ENCODE measurements around the gene DDT. TPM values are rescaled to one million over a fixed set of nuclear protein-coding genes. Genes with fewer than 3 reads are reported as not detected.
A peak's percentile ranks its signal among the peaks of the same experiment; 100 is the strongest.
"Not testable (repeated sequence)": the region's sequence is repeated elsewhere in the genome, so short reads cannot be mapped to it uniquely, and the experiment has no call there.

The DDT gene
- total RNA-seq (100 to 1,000 TPM; 118 to 226 (median 143) TPM), polyA plus RNA-seq (100 to 1,000 TPM; 179 to 300 TPM)
- long read RNA-seq, donor 1, transcript DDT-202 (3 exons, 713 nt) = major isoform, 57 of 420 reads
- long read RNA-seq, donor 1, partial matches to known transcripts = 359 of 420 reads
- long read RNA-seq, donor 1, other reads (novel, unspliced or antisense) = 1 of 420 reads
- long read RNA-seq, donor 2, transcript DDT-202 (3 exons, 713 nt) = major isoform, 71 of 738 reads
- long read RNA-seq, donor 2, partial matches to known transcripts = 0 of 738 reads
- long read RNA-seq, donor 2, other reads (novel, unspliced or antisense) = 666 of 738 reads
- long read RNA-seq, donor 3, transcript DDT-206 (2 exons, 1,048 nt) = minor isoform, 6 of 68 reads
- long read RNA-seq, donor 3, transcript DDT-202 (3 exons, 713 nt) = major isoform, 17 of 68 reads
- long read RNA-seq, donor 3, partial matches to known transcripts = 0 of 68 reads
- long read RNA-seq, donor 3, other reads (novel, unspliced or antisense) = 45 of 68 reads

- ATAC-seq = peak; percentile 89 to 99 (median 97)
- H3K4me1 ChIP-seq = peaks cover 0 to 19% (median 0%) of the 10 kb centered on the region in 9 donors
- no CpG with 5 or more reads among the region's 29 CpGs for WGBS, 2 donors
- intact Hi-C loops (cut with DNase I) = loop anchor here in 6 of 10 donors (5.0 to 10.0 kb wide), 4 partner anchors 42 to 60 kb away; no protein-coding TSS in a partner anchor
- not testable (repeated sequence) for H3K9me3 ChIP-seq, H3K4me3 ChIP-seq, H3K27me3 ChIP-seq, H3K27ac ChIP-seq, DNase-seq
- H3K36me3 ChIP-seq = peaks cover 0 to 28% (median 12%) of the 10 kb centered on the region in 9 donors
These were observed at the start of gene DDT for GRCh38 chr22:23974345-23974744. Gene DDT, minus strand, starts transcription at chr22:23974441. Its CDS starts 27 bp downstream, at chr22:23974414.

- H3K36me3 ChIP-seq = peaks cover 0 to 14% (median 0%) of the 10 kb centered on the region in 9 donors
- peaks cover 0 to 11% (median 7%) of the 10 kb centered on the region in 9 donors for H3K4me1 ChIP-seq
- TF ChIP-seq CTCF (IDR thresholded peaks at IDR 0.05) = no peak
- DNase-seq (no peak), ATAC-seq (no peak)
- intact Hi-C loops (cut with DNase I) = no loop called here
- H3K9me3 ChIP-seq = peaks cover 0 to 11% (median 0%) of the 10 kb centered on the region in 11 donors
- H3K27me3 ChIP-seq = no peaks in the 10 kb centered on the region
- no peak overlapping the region for H3K27ac ChIP-seq
- no peak overlapping the region for H3K4me3 ChIP-seq
These were observed 49.1 kb upstream of the DDT start for GRCh38 chr22:24023204-24023789.

- H3K36me3 ChIP-seq = peaks cover 0 to 22% (median 2%) of the 10 kb centered on the region in 9 donors
- no peak overlapping the region for H3K27ac ChIP-seq
- TF ChIP-seq CTCF (IDR thresholded peaks at IDR 0.05) = no peak
- H3K9me3 ChIP-seq = peaks cover 0 to 12% (median 0%) of the 10 kb centered on the region in 11 donors
- intact Hi-C loops (cut with DNase I) = no loop called here
- 98 to 99% methylated on average over 3 of the region's 3 CpGs for WGBS, 2 donors
- no peak overlapping the region for H3K4me3 ChIP-seq
- no peak for ATAC-seq
- DNase-seq = no peak
- no peaks in the 10 kb centered on the region for H3K27me3 ChIP-seq
- H3K4me1 ChIP-seq = peaks cover 0 to 5% (median 0%) of the 10 kb centered on the region in 9 donors
These were observed 47.1 kb upstream of the DDT start for GRCh38 chr22:24021304-24021703.

GRCh38 chr22:24016156-24016555, 41.9 kb upstream of the DDT start:
- ATAC-seq = no peak
- 99 to 100% methylated on average over 1 of the region's 1 CpG for WGBS, 2 donors

More at GRCh38 chr22:24016156-24016555, 41.9 kb upstream of the DDT start:
- no peak for TF ChIP-seq CTCF (IDR thresholded peaks at IDR 0.05)
- no peak for DNase-seq
- H3K27me3 ChIP-seq = no peaks in the 10 kb centered on the region
- intact Hi-C loops (cut with DNase I) = no loop called here
- H3K36me3 ChIP-seq = peaks cover 0 to 16% (median 0%) of the 10 kb centered on the region in 9 donors
- peaks cover 0 to 7% (median 0%) of the 10 kb centered on the region in 11 donors for H3K9me3 ChIP-seq
- peaks cover 0 to 18% (median 13%) of the 10 kb centered on the region in 9 donors for H3K4me1 ChIP-seq
- no peak overlapping the region for H3K27ac ChIP-seq
- H3K4me3 ChIP-seq = no peak overlapping the region

Data from heart right ventricle (tissue), 16 donors.